Astrocyte (in vitro differentiated cells and primary cell): Measurements from ENCODE around the gene LYSMD4.

Experiments used
- CTCF ChIP-seq: IDR thresholded peaks from 2 replicates; pipeline ENCODE4 v1.5.1; 2011; ENCODE audit warnings: low read depth, mild to moderate bottlenecking, inconsistent platforms, low read length, moderate library complexity; ENCODE audit not compliant: insufficient read depth
- EZH2 ChIP-seq: IDR thresholded peaks from 2 replicates; pipeline ENCODE4 v1.6.1; 2012; ENCODE audit warnings: mild to moderate bottlenecking, low read length, inconsistent platforms; ENCODE audit not compliant: insufficient read depth

GRCh38 chr15:99681990-99682389 is 51.2 kb downstream of the LYSMD4 start:
- TF ChIP-seq CTCF (no peak), EZH2 (no peak)
